PC-3 (cell line): ENCODE data around the gene RXFP2. TPM values are rescaled to one million over a fixed set of nuclear protein-coding genes. Genes with fewer than 3 reads are reported as not detected.

Experiments
- ATAC-seq: fragments of 200-7000 bp; cut with Tn5 transposase; 2 replicates; pipeline ENCODE4 v1.9.1; 2020; ENCODE audit warnings: mild to moderate bottlenecking, moderate library complexity
- BruUV-seq: library from RNA; stranded (reverse); fragments of 400-500 nt; replicated peaks from 2 replicates; lab custom pipeline; 2021; lab: Mats Ljungman, UMichigan
- CTCF ChIA-PET: fragments of 300-600 bp; sonication (Branson Sonifier 250); formaldehyde crosslinking; loops from one replicate; lab custom pipeline; 2022; ENCODE audit warnings: antibody characterized with exemption; lab: Charles Lee
- POLR2A ChIA-PET: fragments of 300-600 bp; sonication (Branson Sonifier 250); formaldehyde crosslinking; loops from one replicate; lab custom pipeline; 2022; ENCODE audit warnings: antibody characterized with exemption; ENCODE audit not compliant: unreplicated experiment; lab: Charles Lee
- DNase-seq: peaks from one replicate; pipeline ENCODE4 v3.0.0-alpha.2; 2015
- H2AFZ ChIP-seq: fragments of 300-600 bp; sonication (generic); 2 replicates; pipeline ENCODE4 v1.6.0; 2016; ENCODE audit warnings: antibody characterized with exemption, low read length
- H3F3A ChIP-seq: fragments of 300-600 bp; sonication (generic); one replicate; pipeline ENCODE4 v1.6.0; 2017; ENCODE audit warnings: antibody characterized with exemption, low read length, control low read depth, mild to moderate bottlenecking; ENCODE audit not compliant: unreplicated experiment
- H3K27ac ChIP-seq: fragments of 300-600 bp; sonication (generic); 2 replicates; pipeline ENCODE4 v1.5.1; 2016; ENCODE audit warnings: mild to moderate bottlenecking, low read length
- H3K27me3 ChIP-seq: fragments of 300-600 bp; sonication (generic); 2 replicates; pipeline ENCODE4 v1.6.1; 2016; ENCODE audit warnings: low read length, mixed read lengths
- H3K36me3 ChIP-seq: fragments of 300-600 bp; sonication (generic); 2 replicates; pipeline ENCODE4 v1.6.1; 2016; ENCODE audit warnings: low read depth, mixed run types, low read length, mixed read lengths
- H3K4me1 ChIP-seq: fragments of 300-600 bp; sonication (generic); 2 replicates; pipeline ENCODE4 v1.5.1; 2016; ENCODE audit warnings: low read length; ENCODE audit not compliant: insufficient read depth
- H3K4me2 ChIP-seq: fragments of 300-600 bp; sonication (generic); 2 replicates; pipeline ENCODE4 v1.6.0; 2016; ENCODE audit warnings: low read length
- H3K4me3 ChIP-seq: fragments of 300-600 bp; sonication (generic); 2 replicates; pipeline ENCODE4 v1.5.1; 2016; ENCODE audit warnings: mild to moderate bottlenecking, low read length, mixed read lengths
- H3K79me2 ChIP-seq: fragments of 300-600 bp; sonication (generic); 2 replicates; pipeline ENCODE4 v1.6.1; 2017; ENCODE audit warnings: low read length, mixed read lengths
- H3K9ac ChIP-seq: fragments of 300-600 bp; sonication (generic); 2 replicates; pipeline ENCODE4 v1.6.0; 2016; ENCODE audit warnings: mild to moderate bottlenecking, low read length
- H3K9me2 ChIP-seq: fragments of 300-600 bp; sonication (generic); replicated peaks from 2 replicates; pipeline ENCODE4 v1.6.1; 2016; ENCODE audit warnings: mixed run types, low read length, mixed read lengths
- H3K9me3 ChIP-seq: fragments of 300-600 bp; sonication (generic); 2 replicates; pipeline ENCODE4 v1.6.1; 2016; ENCODE audit warnings: low read length, mixed read lengths
- H4K20me1 ChIP-seq: fragments of 300-600 bp; sonication (generic); 2 replicates; pipeline ENCODE4 v1.6.1; 2016; ENCODE audit warnings: low read length, mixed read lengths
- EZH2 ChIP-seq: fragments of 300-600 bp; sonication (generic); IDR thresholded peaks from one replicate; pipeline ENCODE4 v1.6.1; 2017; ENCODE audit warnings: antibody characterized with exemption, mild to moderate bottlenecking, low read length; ENCODE audit not compliant: unreplicated experiment
- EZH2phosphoT487 ChIP-seq: fragments of 300-600 bp; sonication (generic); IDR thresholded peaks from 2 replicates; pipeline ENCODE4 v1.6.1; 2018; ENCODE audit warnings: mild to moderate bottlenecking, antibody characterized with exemption, low read length, borderline replicate concordance
- intact Hi-C: fragments of 100-400 bp; cut with micrococcal nuclease; formaldehyde crosslinking; loops from 2 replicates; pipeline ENCODE4 v1.9.0; 2023
- total RNA-seq: library from RNA; depleted of rRNA; stranded (reverse); fragments of >200 nt; gene quantifications from 2 replicates; pipeline ENCODE4 v1.2.3, GENCODE V29; 2014
- TF ChIP-seq, protein P1 (sequence below): fragments of 300-600 bp; sonication (generic); conservative IDR thresholded peaks from 2 replicates; pipeline ENCODE4 v1.5.1; 2017; ENCODE audit warnings: antibody characterized with exemption, low read depth, mild to moderate bottlenecking, low read length

RXFP2 gene
- total RNA-seq, 1 experiment from 2014 or later: not detected

DNA sequence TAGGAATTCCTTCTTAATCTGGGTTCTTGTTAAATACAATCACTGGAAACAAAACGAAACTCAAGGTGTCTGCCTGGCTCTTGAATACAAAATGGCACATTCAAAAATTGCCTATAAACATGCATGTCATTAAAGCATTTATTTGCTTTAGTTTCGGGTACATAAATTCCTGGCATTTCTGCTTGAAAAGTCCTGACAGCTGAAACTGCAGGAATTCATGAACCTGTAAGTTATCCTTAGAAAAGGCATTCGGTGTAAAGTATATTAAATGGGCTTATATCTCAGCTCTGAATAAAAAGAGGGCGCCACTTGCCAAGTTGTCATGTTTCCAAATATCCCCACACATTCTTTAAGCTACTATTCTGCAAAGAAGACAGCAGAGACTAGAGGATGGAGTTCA, 32.9 kb downstream of the RXFP2 start:
- H3K9ac ChIP-seq: no peak overlapping the region

DNA sequence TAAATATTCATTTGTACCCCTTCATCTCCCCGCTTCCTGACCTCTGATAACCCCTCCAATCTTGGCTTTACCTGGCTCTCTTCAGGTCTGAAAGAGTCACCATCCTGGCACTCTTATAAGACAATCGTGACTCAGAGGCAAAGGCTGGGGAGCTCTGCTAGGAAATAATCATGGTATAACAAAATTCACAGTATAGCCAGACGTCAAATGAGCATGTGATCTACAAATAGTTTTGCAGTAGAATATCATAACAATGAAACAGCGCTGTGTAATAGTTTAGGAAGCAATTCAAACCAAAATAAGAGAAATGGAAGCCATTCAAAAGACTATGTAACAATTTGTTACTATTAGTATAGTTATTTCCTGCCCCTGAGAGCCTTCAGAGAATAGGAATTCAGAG, 34.2 kb downstream of the RXFP2 start:
- no peaks in the 10 kb centered on the region for H3F3A ChIP-seq
- H3K4me1 ChIP-seq: no peaks in the 10 kb centered on the region
- TF ChIP-seq, protein P1, sequence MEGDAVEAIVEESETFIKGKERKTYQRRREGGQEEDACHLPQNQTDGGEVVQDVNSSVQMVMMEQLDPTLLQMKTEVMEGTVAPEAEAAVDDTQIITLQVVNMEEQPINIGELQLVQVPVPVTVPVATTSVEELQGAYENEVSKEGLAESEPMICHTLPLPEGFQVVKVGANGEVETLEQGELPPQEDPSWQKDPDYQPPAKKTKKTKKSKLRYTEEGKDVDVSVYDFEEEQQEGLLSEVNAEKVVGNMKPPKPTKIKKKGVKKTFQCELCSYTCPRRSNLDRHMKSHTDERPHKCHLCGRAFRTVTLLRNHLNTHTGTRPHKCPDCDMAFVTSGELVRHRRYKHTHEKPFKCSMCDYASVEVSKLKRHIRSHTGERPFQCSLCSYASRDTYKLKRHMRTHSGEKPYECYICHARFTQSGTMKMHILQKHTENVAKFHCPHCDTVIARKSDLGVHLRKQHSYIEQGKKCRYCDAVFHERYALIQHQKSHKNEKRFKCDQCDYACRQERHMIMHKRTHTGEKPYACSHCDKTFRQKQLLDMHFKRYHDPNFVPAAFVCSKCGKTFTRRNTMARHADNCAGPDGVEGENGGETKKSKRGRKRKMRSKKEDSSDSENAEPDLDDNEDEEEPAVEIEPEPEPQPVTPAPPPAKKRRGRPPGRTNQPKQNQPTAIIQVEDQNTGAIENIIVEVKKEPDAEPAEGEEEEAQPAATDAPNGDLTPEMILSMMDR: no peak
- TF ChIP-seq EZH2 (no peak), EZH2phosphoT487 (no peak)
- POLR2A ChIA-PET: no interaction called here
- ATAC-seq (no peak), DNase-seq (no peak)
- intact Hi-C loops: no loop called here
- 0 out of 2 replicates have a peak, but pooled peaks cover 9% of the 10 kb centered on the region for H3K27me3 ChIP-seq
- H4K20me1 ChIP-seq: no peaks in the 10 kb centered on the region
- CTCF ChIA-PET: no interaction called here
- BruUV-seq: no TSS peak
- no peaks in the 10 kb centered on the region for H3K9me3 ChIP-seq
- H3K79me2 ChIP-seq: no peaks in the 10 kb centered on the region
- H2AFZ ChIP-seq: no peak overlapping the region
- H3K4me2 ChIP-seq: no peak overlapping the region
- no peaks in the 10 kb centered on the region for H3K9me2 ChIP-seq
- no peak overlapping the region for H3K4me3 ChIP-seq
- H3K27ac ChIP-seq: no peak overlapping the region
- H3K36me3 ChIP-seq: no peaks in the 10 kb centered on the region
- no peak overlapping the region for H3K9ac ChIP-seq

More for the DNA sequence above, 32.9 kb downstream of the RXFP2 start:
- Histone ChIP-seq H3K4me1 (no peaks in the 10 kb centered on the region), H4K20me1 (no peaks in the 10 kb centered on the region), H3K4me2 (no peak overlapping the region), H2AFZ (no peak overlapping the region), H3K79me2 (no peaks in the 10 kb centered on the region), H3K27me3 (0 out of 2 replicates have a peak, but pooled peaks cover 9% of the 10 kb centered on the region), H3K36me3 (no peaks in the 10 kb centered on the region), H3K9me3 (no peaks in the 10 kb centered on the region), H3F3A (no peaks in the 10 kb centered on the region), H3K9me2 (no peaks in the 10 kb centered on the region), H3K4me3 (no peak overlapping the region), H3K27ac (no peak overlapping the region)
- intact Hi-C loops: no loop called here
- ATAC-seq: no peak
- TF ChIP-seq, protein P1: no peak
- no peak for TF ChIP-seq EZH2phosphoT487
- no peak for TF ChIP-seq EZH2
- no peak for DNase-seq
- no TSS peak for BruUV-seq
- POLR2A ChIA-PET: no interaction called here
- CTCF ChIA-PET: no interaction called here

DNA sequence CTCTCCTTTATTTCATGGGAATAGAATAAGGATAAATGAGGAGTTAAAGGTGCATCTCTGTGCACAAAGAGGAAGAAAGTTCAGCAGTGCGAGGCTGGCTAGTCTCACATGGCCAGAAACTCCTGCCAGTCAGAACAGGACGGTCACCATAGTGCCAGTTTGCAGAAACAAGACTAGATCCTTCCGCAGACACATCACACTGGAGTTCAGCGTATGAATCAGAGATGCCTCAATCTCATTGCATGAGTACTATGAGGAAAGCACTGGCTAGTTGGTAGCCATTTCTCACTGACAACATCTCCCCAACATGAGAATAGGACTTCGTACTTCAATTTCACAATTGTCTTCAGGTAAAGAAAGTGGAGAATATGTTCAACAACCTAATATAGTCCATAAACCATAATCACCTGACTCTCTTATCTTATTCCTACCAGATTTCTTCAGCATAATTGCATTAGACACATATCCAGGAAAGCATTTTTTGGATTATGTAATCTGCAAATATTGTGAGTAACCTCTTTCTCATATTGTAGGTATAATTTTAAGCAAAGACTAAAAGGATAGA, 34.9 kb downstream of the RXFP2 start:
- H3K4me2 ChIP-seq: no peak overlapping the region
- H3K27me3 ChIP-seq: 0 out of 2 replicates have a peak, but pooled peaks cover 7% of the 10 kb centered on the region
- no peaks in the 10 kb centered on the region for H3K36me3 ChIP-seq
- no peaks in the 10 kb centered on the region for H3K9me3 ChIP-seq
- intact Hi-C loops: no loop called here
- no peak overlapping the region for H2AFZ ChIP-seq
- no peaks in the 10 kb centered on the region for H3K79me2 ChIP-seq
- H3F3A ChIP-seq: no peaks in the 10 kb centered on the region
- H3K27ac ChIP-seq: no peak overlapping the region
- TF ChIP-seq EZH2phosphoT487: no peak
- TF ChIP-seq, protein P1: no peak
- no peak for TF ChIP-seq EZH2
- H3K9me2 ChIP-seq: no peaks in the 10 kb centered on the region
- BruUV-seq: no TSS peak
- no peak overlapping the region for H3K4me3 ChIP-seq
- H3K9ac ChIP-seq: no peak overlapping the region
- no peaks in the 10 kb centered on the region for H4K20me1 ChIP-seq
- POLR2A ChIA-PET: no interaction called here
- no peak for ATAC-seq
- no peaks in the 10 kb centered on the region for H3K4me1 ChIP-seq
- DNase-seq: no peak
- CTCF ChIA-PET: no interaction called here
